Measurements from ENCODE around the gene PRKCE. TPM values are rescaled to one million over a fixed set of nuclear protein-coding genes. Genes with fewer than 3 reads are reported as not detected.

PRKCE gene
- total RNA-seq, 1 experiment from 2014 or later = 1.3 TPM

DNA sequence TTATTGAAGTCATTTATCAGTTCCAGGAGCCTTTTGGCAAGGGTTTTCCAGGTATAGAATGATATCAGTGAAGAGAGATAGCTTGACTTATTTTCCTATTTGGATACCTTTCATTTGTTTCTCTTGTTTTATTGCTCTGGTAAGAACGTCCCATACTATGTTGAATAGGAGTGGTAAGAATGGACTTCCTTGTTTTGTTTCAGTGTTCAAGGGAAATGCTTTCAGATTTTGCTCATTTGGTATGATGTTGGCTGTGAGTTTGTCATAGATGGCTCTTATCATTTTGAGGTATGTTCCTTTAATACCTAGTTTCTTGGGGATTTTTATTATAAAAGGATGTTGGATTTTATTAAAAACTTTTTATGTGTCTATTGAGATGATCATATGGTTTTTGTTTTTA, 558.6 kb downstream of the PRKCE start:
- Histone ChIP-seq H3K79me2 (ENCODE audit: insufficient read depth, low read length) (no peaks in the 10 kb centered on the region), H4K91ac (ENCODE audit: insufficient read length, low read depth, low read length) (no peak overlapping the region), H2BK15ac (ENCODE audit: low read depth, low read length) (no peak overlapping the region), H3K9ac (ENCODE audit: extremely low read depth, insufficient read length, low read length) (no peak overlapping the region), H2BK5ac (ENCODE audit: insufficient read length, low read length) (no peak overlapping the region), H3K4ac (ENCODE audit: low read depth, low read length) (no peak overlapping the region), H3K18ac (ENCODE audit: insufficient read length, low read depth, low read length) (no peak overlapping the region), H3K14ac (ENCODE audit: insufficient read depth, low read length) (no peak overlapping the region), H4K20me1 (ENCODE audit: control insufficient read depth, insufficient read depth, insufficient read length) (no peaks in the 10 kb centered on the region), H3K9me3 (ENCODE audit: control insufficient read depth, low read depth, low read length) (no peaks in the 10 kb centered on the region), H3K56ac (ENCODE audit: insufficient read length, low read depth, low read length) (no peak overlapping the region), H3T11ph (ENCODE audit: low read length) (no peak overlapping the region), H3K79me1 (ENCODE audit: insufficient read depth, low read depth, low read length, poor library complexity, severe bottlenecking) (no peaks in the 10 kb centered on the region), H3K4me1 (ENCODE audit: insufficient read depth, low read length) (no peaks in the 10 kb centered on the region), H3K23ac (ENCODE audit: insufficient read length, low read depth, low read length) (no peak overlapping the region), H3K23me2 (ENCODE audit: insufficient read length, low read depth, low read length, poor library complexity, severe bottlenecking) (no peaks in the 10 kb centered on the region), H2AK5ac (ENCODE audit: insufficient read length, low read length) (no peak overlapping the region), H3K4me2 (ENCODE audit: insufficient read depth, insufficient read length, low read length) (no peak overlapping the region), H2BK120ac (ENCODE audit: low read depth, low read length, poor library complexity, severe bottlenecking) (no peak overlapping the region), H2BK12ac (ENCODE audit: insufficient read length, low read depth, low read length) (no peak overlapping the region), H3K27ac (ENCODE audit: insufficient read length, low read depth, low read length) (no peak overlapping the region), H4K5ac (ENCODE audit: insufficient read length, low read depth, low read length) (no peak overlapping the region), H2BK20ac (ENCODE audit: low read depth, low read length, poor library complexity, severe bottlenecking) (no peak overlapping the region), H4K8ac (replicated peaks; ENCODE audit: insufficient read length, low read depth, low read length) (no peak overlapping the region), H2AFZ (ENCODE audit: low read length) (no peak overlapping the region), H3K27me3 (ENCODE audit: insufficient read depth, low read length) (no peaks in the 10 kb centered on the region)
- TF ChIP-seq, protein P1, sequence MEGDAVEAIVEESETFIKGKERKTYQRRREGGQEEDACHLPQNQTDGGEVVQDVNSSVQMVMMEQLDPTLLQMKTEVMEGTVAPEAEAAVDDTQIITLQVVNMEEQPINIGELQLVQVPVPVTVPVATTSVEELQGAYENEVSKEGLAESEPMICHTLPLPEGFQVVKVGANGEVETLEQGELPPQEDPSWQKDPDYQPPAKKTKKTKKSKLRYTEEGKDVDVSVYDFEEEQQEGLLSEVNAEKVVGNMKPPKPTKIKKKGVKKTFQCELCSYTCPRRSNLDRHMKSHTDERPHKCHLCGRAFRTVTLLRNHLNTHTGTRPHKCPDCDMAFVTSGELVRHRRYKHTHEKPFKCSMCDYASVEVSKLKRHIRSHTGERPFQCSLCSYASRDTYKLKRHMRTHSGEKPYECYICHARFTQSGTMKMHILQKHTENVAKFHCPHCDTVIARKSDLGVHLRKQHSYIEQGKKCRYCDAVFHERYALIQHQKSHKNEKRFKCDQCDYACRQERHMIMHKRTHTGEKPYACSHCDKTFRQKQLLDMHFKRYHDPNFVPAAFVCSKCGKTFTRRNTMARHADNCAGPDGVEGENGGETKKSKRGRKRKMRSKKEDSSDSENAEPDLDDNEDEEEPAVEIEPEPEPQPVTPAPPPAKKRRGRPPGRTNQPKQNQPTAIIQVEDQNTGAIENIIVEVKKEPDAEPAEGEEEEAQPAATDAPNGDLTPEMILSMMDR (conservative IDR thresholded peaks at IDR 0.05) = no peak
- no peak overlapping the region for H3K4me3 Mint-ChIP-seq
- no CpG with 5 or more reads among the region's 1 CpG for WGBS (ENCODE audit: extremely low coverage, insufficient read length, low lambda C conversion rate)
- no peak overlapping the region for H3K27ac Mint-ChIP-seq
- peaks cover 4 to 8% of the 10 kb centered on the region in 2 experiments for H3K4me1 Mint-ChIP-seq
- no peak for DNase-seq
- H3K9me3 Mint-ChIP-seq = peaks cover 24 to 26% of the 10 kb centered on the region in 2 experiments
- H3K36me3 Mint-ChIP-seq (ENCODE audit: insufficient read depth in 1 of 3, low read depth in 3 of 3) = peaks cover 6 to 9% (median 6%) of the 10 kb centered on the region in 3 experiments; a peak in 6 of 7 replicates
- peaks cover 5% of the 10 kb centered on the region for H3K27me3 Mint-ChIP-seq (ENCODE audit: low read depth)
